ENCODE results near the gene B4GALNT1.

The B4GALNT1 gene

GRCh38 chr12:57627501-57628279, 5.3 kb downstream of the B4GALNT1 start:
- no peak overlapping the region for H2BK12ac ChIP-seq (ENCODE audit: low read length)
- no peak overlapping the region for H2BK5ac ChIP-seq (ENCODE audit: low read length)
- H3K9me3 ChIP-seq (replicated peaks in 1 of 2; ENCODE audit: control insufficient read depth in 2 of 2, insufficient read depth in 1 of 2, low read depth in 1 of 2, low read length in 2 of 2): peaks cover 0 to 3% of the 10 kb centered on the region in 2 donors
- H3K4me2 ChIP-seq (ENCODE audit: insufficient read depth, low read length, poor library complexity, severe bottlenecking): peak overlapping the region; percentile 37
- no peak overlapping the region for H3K4ac ChIP-seq (ENCODE audit: low read length)
- H3K23ac ChIP-seq (ENCODE audit: low read depth, low read length, poor library complexity): peak overlapping the region; percentile 66
- no CpG with 5 or more reads among the region's 67 CpGs for WGBS, 2 donors (ENCODE audit: extremely low coverage in 2 of 2, insufficient read length in 2 of 2, insufficient replicate concordance in 1 of 2)
- peaks cover 0 to 61% of the 10 kb centered on the region in 2 donors for H3K36me3 ChIP-seq (replicated peaks in 1 of 2; ENCODE audit: control insufficient read depth in 2 of 2, insufficient read depth in 2 of 2, low read length in 2 of 2)
- no peak for DNase-seq (ENCODE audit: low spot score)
- peak overlapping the region; percentile 92 for H3K14ac ChIP-seq (ENCODE audit: low read length)
- peak overlapping the region; percentile 21 for H2BK15ac ChIP-seq (ENCODE audit: low read length)
- peaks cover 1% of the 10 kb centered on the region for H3K79me1 ChIP-seq (ENCODE audit: low read depth, low read length)
- H4K8ac ChIP-seq (ENCODE audit: low read depth, low read length): peak overlapping the region; percentile 73
- no peak overlapping the region for H3K27ac ChIP-seq (replicated peaks; ENCODE audit: low read length)
- no peak overlapping the region for H2AFZ ChIP-seq (ENCODE audit: low read length)
- peak overlapping the region; percentile 6 for H2AK5ac ChIP-seq (ENCODE audit: low read depth, low read length)
- peaks cover 0 to 96% (median 41%) of the 10 kb centered on the region in 3 experiments for H3K27me3 ChIP-seq (ENCODE audit: control insufficient read depth in 3 of 3, insufficient read depth in 3 of 3, low read depth in 1 of 3, low read length in 3 of 3)
- no peak overlapping the region for H2BK120ac ChIP-seq (ENCODE audit: low read depth, low read length)
- H3K18ac ChIP-seq (ENCODE audit: low read length): peak overlapping the region; percentile 90
- no peak overlapping the region for H4K91ac ChIP-seq (ENCODE audit: low read depth, low read length, poor library complexity)
- peak overlapping the region in 1 of 2 donors; percentile 31 for H3K4me3 ChIP-seq (ENCODE audit: low read length in 2 of 2)
- H3K9ac ChIP-seq (ENCODE audit: low read depth, low read length, poor library complexity): peak overlapping the region; percentile 17
- peaks cover 8 to 14% of the 10 kb centered on the region in 2 donors for H3K4me1 ChIP-seq (ENCODE audit: control insufficient read depth in 2 of 2, insufficient read depth in 1 of 2, low read depth in 1 of 2, low read length in 2 of 2)

GRCh38 chr12:57626921-57627445, 6.0 kb downstream of the B4GALNT1 start:
- Histone ChIP-seq H2BK12ac (ENCODE audit: low read length) (no peak overlapping the region), H3K36me3 (replicated peaks in 1 of 2; ENCODE audit: control insufficient read depth in 2 of 2, insufficient read depth in 2 of 2, low read length in 2 of 2) (peaks cover 0 to 61% of the 10 kb centered on the region in 2 donors), H3K27me3 (ENCODE audit: control insufficient read depth in 3 of 3, insufficient read depth in 3 of 3, low read depth in 1 of 3, low read length in 3 of 3) (peaks cover 0 to 96% (median 39%) of the 10 kb centered on the region in 3 experiments)

GRCh38 chr12:57626111-57626920, 6.7 kb downstream of the B4GALNT1 start:
- Histone ChIP-seq H3K4ac (ENCODE audit: low read length) (no peak overlapping the region), H4K91ac (ENCODE audit: low read depth, low read length, poor library complexity) (no peak overlapping the region), H3K23ac (ENCODE audit: low read depth, low read length, poor library complexity) (no peak overlapping the region), H3K18ac (ENCODE audit: low read length) (no peak overlapping the region), H2AFZ (ENCODE audit: low read length) (no peak overlapping the region), H2BK120ac (ENCODE audit: low read depth, low read length) (no peak overlapping the region), H2BK12ac (ENCODE audit: low read length) (no peak overlapping the region), H3K9ac (ENCODE audit: low read depth, low read length, poor library complexity) (no peak overlapping the region), H3K4me1 (ENCODE audit: control insufficient read depth in 2 of 2, insufficient read depth in 1 of 2, low read depth in 1 of 2, low read length in 2 of 2) (peaks cover 8 to 13% of the 10 kb centered on the region in 2 donors), H3K4me2 (ENCODE audit: insufficient read depth, low read length, poor library complexity, severe bottlenecking) (no peak overlapping the region), H3K27ac (replicated peaks; ENCODE audit: low read length) (no peak overlapping the region), H3K79me1 (ENCODE audit: low read depth, low read length) (peaks cover 1% of the 10 kb centered on the region), H3K9me3 (replicated peaks in 1 of 2; ENCODE audit: control insufficient read depth in 2 of 2, insufficient read depth in 1 of 2, low read depth in 1 of 2, low read length in 2 of 2) (peaks cover 0 to 3% of the 10 kb centered on the region in 2 donors), H3K36me3 (replicated peaks in 1 of 2; ENCODE audit: control insufficient read depth in 2 of 2, insufficient read depth in 2 of 2, low read length in 2 of 2) (peaks cover 0 to 61% of the 10 kb centered on the region in 2 donors), H2BK15ac (ENCODE audit: low read length) (no peak overlapping the region), H2BK5ac (ENCODE audit: low read length) (no peak overlapping the region), H4K8ac (ENCODE audit: low read depth, low read length) (no peak overlapping the region), H2AK5ac (ENCODE audit: low read depth, low read length) (no peak overlapping the region), H3K14ac (ENCODE audit: low read length) (no peak overlapping the region), H3K27me3 (ENCODE audit: control insufficient read depth in 3 of 3, insufficient read depth in 3 of 3, low read depth in 1 of 3, low read length in 3 of 3) (peaks cover 0 to 96% (median 39%) of the 10 kb centered on the region in 3 experiments), H3K4me3 (ENCODE audit: low read length in 2 of 2) (no peak overlapping the region)
- no CpG with 5 or more reads among the region's 13 CpGs for WGBS, 2 donors (ENCODE audit: extremely low coverage in 2 of 2, insufficient read length in 2 of 2, insufficient replicate concordance in 1 of 2)
- DNase-seq (ENCODE audit: low spot score): no peak

More at GRCh38 chr12:57626921-57627445, 6.0 kb downstream of the B4GALNT1 start:
- H2AK5ac ChIP-seq (ENCODE audit: low read depth, low read length): no peak overlapping the region
- H3K18ac ChIP-seq (ENCODE audit: low read length): no peak overlapping the region
- no peak overlapping the region for H3K27ac ChIP-seq (replicated peaks; ENCODE audit: low read length)
- no peak overlapping the region for H4K91ac ChIP-seq (ENCODE audit: low read depth, low read length, poor library complexity)
- no CpG with 5 or more reads among the region's 9 CpGs for WGBS, 2 donors (ENCODE audit: extremely low coverage in 2 of 2, insufficient read length in 2 of 2, insufficient replicate concordance in 1 of 2)
- no peak overlapping the region for H3K9ac ChIP-seq (ENCODE audit: low read depth, low read length, poor library complexity)
- H3K14ac ChIP-seq (ENCODE audit: low read length): no peak overlapping the region
- peaks cover 8 to 14% of the 10 kb centered on the region in 2 donors for H3K4me1 ChIP-seq (ENCODE audit: control insufficient read depth in 2 of 2, insufficient read depth in 1 of 2, low read depth in 1 of 2, low read length in 2 of 2)
- no peak overlapping the region for H2AFZ ChIP-seq (ENCODE audit: low read length)
- H2BK120ac ChIP-seq (ENCODE audit: low read depth, low read length): no peak overlapping the region
- H3K9me3 ChIP-seq (replicated peaks in 1 of 2; ENCODE audit: control insufficient read depth in 2 of 2, insufficient read depth in 1 of 2, low read depth in 1 of 2, low read length in 2 of 2): peaks cover 0 to 3% of the 10 kb centered on the region in 2 donors
- no peak overlapping the region for H4K8ac ChIP-seq (ENCODE audit: low read depth, low read length)
- no peak overlapping the region for H3K4ac ChIP-seq (ENCODE audit: low read length)
- H3K4me2 ChIP-seq (ENCODE audit: insufficient read depth, low read length, poor library complexity, severe bottlenecking): no peak overlapping the region
- no peak overlapping the region for H2BK15ac ChIP-seq (ENCODE audit: low read length)
- no peak overlapping the region for H2BK5ac ChIP-seq (ENCODE audit: low read length)
- H3K23ac ChIP-seq (ENCODE audit: low read depth, low read length, poor library complexity): no peak overlapping the region
- H3K79me1 ChIP-seq (ENCODE audit: low read depth, low read length): peaks cover 1% of the 10 kb centered on the region
- no peak for DNase-seq (ENCODE audit: low spot score)
- H3K4me3 ChIP-seq (ENCODE audit: low read length in 2 of 2): no peak overlapping the region

Data from neuronal stem cell (in vitro differentiated cells).